Left kidney (tissue), 2 donors: ENCODE measurements around the gene ZCCHC17. TPM values are rescaled to one million over a fixed set of nuclear protein-coding genes. Genes with fewer than 3 reads are reported as not detected.

Source experiments
- DNase-seq: peaks from one replicate; pipeline ENCODE4 v3.0.0-alpha.2; 2013
- polyA plus RNA-seq: library from polyadenylated mRNA; unstranded; fragments of 120-200 nt; gene quantifications from one replicate; pipeline ENCODE4 v1.2.1, GENCODE V29; 2013; ENCODE audit not compliant: insufficient read length

The ZCCHC17 gene
- polyA plus RNA-seq, 1 donor: 53.9 TPM

GRCh38 chr1:31390071-31390470, 93.2 kb downstream of the ZCCHC17 start:
- DNase-seq: no peak

- no peak for DNase-seq
Observed at GRCh38 chr1:31393463-31393862, 96.6 kb downstream of the ZCCHC17 start.

GRCh38 chr1:31394584-31395193, 97.9 kb downstream of the ZCCHC17 start:
- peak; percentile 77 for DNase-seq

GRCh38 chr1:31396633-31397351, 100.0 kb downstream of the ZCCHC17 start:
- DNase-seq: no peak

- no peak for DNase-seq
Observed at GRCh38 chr1:31397360-31398095, 100.7 kb downstream of the ZCCHC17 start.

GRCh38 chr1:31398246-31398645, 101.4 kb downstream of the ZCCHC17 start:
- DNase-seq: no peak

GRCh38 chr1:31399976-31400375, 103.1 kb downstream of the ZCCHC17 start:
- DNase-seq: no peak

- DNase-seq: no peak
Observed at GRCh38 chr1:31400393-31400792, 103.6 kb downstream of the ZCCHC17 start.

GRCh38 chr1:31401241-31401640, 104.4 kb downstream of the ZCCHC17 start:
- no peak for DNase-seq

- DNase-seq: no peak
Observed at GRCh38 chr1:31405578-31406245, 108.9 kb downstream of the ZCCHC17 start.

- no peak for DNase-seq
Observed at GRCh38 chr1:31407029-31407626, 110.3 kb downstream of the ZCCHC17 start.

GRCh38 chr1:31408788-31409318, 112.0 kb downstream of the ZCCHC17 start:
- DNase-seq: no peak

- no peak for DNase-seq
Observed at GRCh38 chr1:31409946-31410858, 113.4 kb downstream of the ZCCHC17 start.

- no peak for DNase-seq
Observed at GRCh38 chr1:31410871-31411270, 114.0 kb downstream of the ZCCHC17 start.

- no peak for DNase-seq
Observed at GRCh38 chr1:31412205-31412604, 115.4 kb downstream of the ZCCHC17 start.

GRCh38 chr1:31412732-31413404, 116.0 kb downstream of the ZCCHC17 start, which contains the start of gene SERINC2:
SERINC2 (plus strand) TSS chr1:31413213; CDS start chr1:31413266, 53 bp downstream.
- peak; percentile 29 for DNase-seq

GRCh38 chr1:31413405-31414001, 116.7 kb downstream of the ZCCHC17 start:
- DNase-seq: peak; percentile 43
